ENCODE results near the gene PARD6G.
A peak's percentile ranks its signal among the peaks of the same experiment; 100 is the strongest.

PARD6G gene

GRCh38 chr18:80205294-80205693 is 42.0 kb downstream of the PARD6G start:
- DNase-seq, result no peak

DNA sequence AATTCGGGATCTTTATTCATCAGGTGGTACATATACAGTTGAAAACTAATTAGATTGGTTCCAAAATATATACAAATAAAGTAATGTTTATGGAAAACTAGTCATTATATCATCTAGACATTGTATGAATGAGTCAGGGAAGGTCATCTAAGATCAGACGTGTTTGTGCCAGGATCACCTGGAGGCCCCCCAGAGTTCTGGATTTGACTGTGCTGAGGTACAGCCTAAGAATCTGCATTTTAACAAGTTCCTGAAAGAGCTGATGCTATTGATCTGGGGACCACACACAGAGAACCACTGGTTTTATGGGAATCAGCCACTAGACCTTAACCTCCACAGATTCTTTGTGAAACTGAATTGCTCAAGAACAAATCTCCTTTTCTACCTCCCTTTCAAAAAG is 43.2 kb downstream of the PARD6G start:
- DNase-seq, result no peak

DNA sequence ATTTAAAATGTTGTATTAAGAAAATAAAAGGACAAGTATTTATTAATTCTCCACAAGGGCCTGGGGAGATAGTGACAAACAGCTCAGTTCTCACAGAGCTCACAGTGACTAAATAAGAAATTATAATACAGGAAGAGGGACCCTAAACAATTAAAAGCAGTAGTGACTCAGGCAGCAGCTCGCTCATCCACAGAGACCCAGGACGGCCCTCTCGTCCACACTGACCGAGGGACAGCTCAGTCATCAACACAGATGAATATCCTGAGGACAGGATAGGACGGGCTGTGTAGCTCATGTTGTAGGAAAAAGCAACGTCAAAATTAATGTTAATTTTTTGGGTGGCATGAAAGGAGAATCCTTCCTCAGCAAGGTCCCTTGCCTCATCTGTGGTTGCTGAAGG is 44.1 kb downstream of the PARD6G start:
- no peak for DNase-seq

GRCh38 chr18:80202264-80202998 is 44.9 kb downstream of the PARD6G start:
- DNase-seq, result no peak

- peak in 1 of 3 donors; percentile 3 for DNase-seq
These were observed 45.6 kb downstream of the PARD6G start for GRCh38 chr18:80201739-80202138.

- DNase-seq, result peak in 1 of 3 donors; percentile 12
These were observed 46.2 kb downstream of the PARD6G start for GRCh38 chr18:80200932-80201672.

- peak in 1 of 3 donors; percentile 5 for DNase-seq
These were observed 47.0 kb downstream of the PARD6G start for GRCh38 chr18:80200171-80200931.

DNA sequence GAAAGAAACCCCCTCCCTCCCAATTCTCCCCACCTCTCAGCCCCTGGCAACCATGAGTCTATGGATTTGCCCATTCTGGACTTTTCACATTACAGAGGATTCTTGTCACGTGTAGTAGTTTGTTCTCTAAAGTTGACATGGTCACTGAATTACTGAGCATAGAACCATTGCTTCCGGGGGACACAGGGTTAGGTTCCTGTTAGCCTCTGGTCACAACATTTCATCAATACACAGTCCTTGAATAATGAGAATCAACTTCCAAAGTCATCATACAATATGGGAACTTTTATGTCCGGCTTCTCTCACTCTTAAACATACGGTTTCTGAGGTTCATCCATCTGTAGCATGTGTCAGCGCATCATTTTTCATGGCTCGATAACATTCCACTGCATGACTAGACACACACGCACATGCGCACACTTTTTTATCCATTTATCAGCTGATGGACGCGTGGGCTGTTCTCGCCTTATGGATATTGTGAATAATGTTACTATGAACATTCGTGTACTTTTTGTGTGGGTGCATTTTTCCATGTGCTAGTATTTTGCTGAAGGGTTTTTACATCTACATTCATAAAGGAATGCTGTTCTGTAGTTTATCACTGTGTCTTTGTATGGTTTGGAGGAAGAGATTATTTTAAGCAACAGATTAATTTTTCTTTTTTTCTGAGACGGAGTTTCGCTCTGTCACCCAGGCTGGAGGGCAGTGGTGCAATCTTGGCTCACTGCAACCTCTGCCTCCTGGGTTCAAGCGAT is 48.1 kb downstream of the PARD6G start:
- DNase-seq, result peak in 1 of 3 donors; percentile 13

- peak in 1 of 3 donors; percentile 12 for DNase-seq
These were observed 48.9 kb downstream of the PARD6G start for GRCh38 chr18:80198391-80198790.

GRCh38 chr18:80197528-80197927 is 49.8 kb downstream of the PARD6G start:
- DNase-seq, result peak in 1 of 3 donors; percentile 12

- peak in 1 of 3 donors; percentile 13 for DNase-seq
These were observed 50.6 kb downstream of the PARD6G start for GRCh38 chr18:80196528-80197320.

- no peak for DNase-seq
These were observed 52.3 kb downstream of the PARD6G start for GRCh38 chr18:80194874-80195570.

DNA sequence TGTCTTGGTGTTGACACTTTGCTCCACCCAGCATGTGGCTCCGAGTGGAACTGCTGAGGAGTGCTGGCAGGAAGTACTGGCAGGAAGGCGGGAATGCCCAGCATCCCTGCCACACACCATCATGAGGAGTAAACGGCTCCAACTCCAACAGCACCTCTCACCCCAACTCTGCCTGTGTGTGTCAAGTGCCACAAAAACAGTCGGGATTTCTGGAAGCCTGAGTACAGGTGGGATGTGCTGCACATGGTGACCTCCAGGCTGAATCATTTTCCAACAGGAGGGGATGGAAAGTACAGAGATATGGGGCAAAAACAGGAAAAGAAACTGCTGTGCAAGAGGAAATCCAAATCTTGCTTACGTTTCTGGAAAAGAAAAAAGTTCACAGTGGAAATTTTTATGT is 53.6 kb downstream of the PARD6G start:
- no peak for DNase-seq

DNA sequence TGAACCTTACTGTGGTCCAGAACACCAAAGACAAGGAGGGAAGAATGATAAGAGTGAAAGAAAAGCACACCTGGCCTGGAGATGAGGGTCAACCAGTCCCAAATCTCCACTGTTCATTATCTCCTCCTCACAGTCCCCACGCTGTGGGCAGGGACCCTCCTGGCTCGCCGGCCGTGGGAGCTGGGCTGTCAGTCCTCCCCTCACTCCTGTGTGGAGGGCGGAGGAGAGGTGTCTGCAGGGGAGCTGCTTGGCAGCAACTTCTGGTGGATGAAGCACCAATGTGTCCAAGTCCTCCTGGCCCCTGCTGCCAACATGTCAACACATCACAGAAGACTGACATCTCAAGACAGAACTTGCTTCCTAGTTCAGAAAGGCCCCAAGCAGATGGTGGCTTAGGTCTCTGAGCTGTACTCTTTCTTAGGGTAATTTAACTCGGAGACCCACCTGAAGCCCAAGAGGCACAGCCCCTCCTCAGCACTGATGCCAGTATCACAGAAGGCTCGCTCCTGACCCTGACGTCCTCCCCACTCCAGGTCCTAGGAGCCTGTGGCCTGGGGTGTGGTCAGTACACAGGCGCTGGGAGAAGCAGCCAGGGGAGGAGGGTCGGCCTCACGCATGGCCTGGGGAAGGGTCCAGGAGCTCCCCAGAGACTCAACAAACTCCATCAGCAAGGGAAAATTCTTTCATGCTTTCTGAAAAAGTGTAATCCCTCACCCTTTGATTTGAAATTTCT is 54.5 kb downstream of the PARD6G start:
- DNase-seq, result no peak

GRCh38 chr18:80191907-80192652 is 55.2 kb downstream of the PARD6G start:
- no peak for DNase-seq

DNA sequence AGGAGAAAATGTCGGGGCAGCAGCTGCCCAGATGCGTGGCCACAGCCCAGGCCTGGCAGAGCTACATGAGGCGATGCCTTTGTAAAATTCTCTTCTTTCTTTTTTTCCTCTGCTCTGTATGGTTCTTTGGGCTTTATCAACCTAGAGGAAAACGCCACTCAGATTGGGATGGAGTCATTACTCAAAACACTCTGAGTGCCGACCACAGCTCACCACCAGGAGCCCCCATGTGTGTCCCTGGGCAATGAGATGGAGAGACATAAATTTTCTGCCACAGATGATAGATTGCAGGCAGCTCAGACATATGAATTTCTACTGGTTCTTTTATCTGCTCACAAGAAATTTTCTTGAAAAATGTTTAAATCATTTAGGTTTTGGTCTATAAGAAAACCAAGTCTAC is 56.0 kb downstream of the PARD6G start:
- DNase-seq, result no peak

DNA sequence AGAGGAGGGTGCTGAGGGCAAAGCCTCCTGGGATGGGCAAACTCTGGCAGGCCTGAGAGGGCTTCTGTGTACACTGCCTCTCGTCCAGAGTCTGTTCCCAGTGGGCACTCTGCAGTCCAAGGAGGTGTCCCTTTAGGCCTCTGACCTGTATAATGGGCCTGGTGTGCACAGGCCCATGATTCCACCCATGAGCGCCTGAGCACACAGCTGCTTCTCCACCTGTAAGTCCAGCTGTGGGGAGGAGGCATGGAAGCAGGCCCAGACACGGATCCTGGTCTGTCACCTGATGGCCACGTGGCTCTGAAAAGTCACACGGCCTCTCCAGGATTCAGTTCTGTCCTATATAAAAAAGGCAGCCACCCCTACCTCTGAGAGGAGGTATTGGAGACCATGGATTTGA is 57.0 kb downstream of the PARD6G start:
- no peak for DNase-seq

DNA sequence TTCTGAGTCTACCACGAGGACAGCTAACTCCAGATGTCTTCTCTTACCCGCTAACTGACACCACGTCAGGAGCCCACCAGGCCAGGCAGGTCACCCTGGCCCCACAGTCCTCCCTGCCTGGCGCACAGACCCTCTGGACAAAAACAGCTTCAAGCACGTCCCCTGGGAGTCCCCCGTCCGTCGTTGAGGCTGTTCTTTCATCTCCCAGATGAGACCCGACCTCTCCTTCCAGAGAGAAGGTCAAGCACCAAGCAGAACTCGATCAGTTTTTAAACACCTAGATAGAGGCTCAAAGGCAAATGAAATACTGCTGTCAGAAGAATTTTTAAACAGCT is 57.8 kb downstream of the PARD6G start:
- DNase-seq, result no peak

- DNase-seq, result no peak
These were observed 58.4 kb downstream of the PARD6G start for GRCh38 chr18:80188643-80189530.
